ENCODE results near the gene COX6B2.

COX6B2 gene

DNA sequence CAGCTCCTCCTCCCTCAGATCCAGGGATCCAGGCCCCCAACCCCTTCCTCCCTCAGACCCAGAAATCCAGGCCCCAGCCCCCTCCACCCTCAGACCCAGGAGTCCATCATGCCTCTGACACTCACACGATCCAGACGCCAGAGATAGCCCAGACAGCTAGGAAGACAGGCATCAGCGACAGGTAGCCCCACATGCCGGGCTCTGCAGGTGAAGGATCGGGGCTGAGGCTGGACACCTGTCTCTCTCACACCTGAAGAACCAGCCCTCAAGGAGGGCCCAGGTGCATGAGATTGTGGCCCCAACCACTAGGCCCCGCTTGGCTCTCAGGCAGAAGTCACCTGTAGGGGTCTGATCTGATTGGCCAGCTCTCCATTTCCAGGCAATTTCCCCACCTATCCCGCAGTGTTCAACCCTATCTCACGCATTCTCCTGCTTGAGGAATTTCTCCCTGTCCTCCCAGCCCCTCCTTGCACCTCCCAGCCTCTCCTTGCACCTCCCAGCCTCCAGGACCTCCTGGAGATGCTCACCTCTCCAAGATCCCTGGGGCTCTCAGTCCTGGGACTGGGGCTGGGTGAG lies 33.6 kb downstream of the COX6B2 start:
- Mint-ChIP-seq H3K4me3 (no peak overlapping the region), H3K4me1 (peaks cover 9% of the 10 kb centered on the region), H3K9me3 (no peaks in the 10 kb centered on the region), H3K27ac (no peak overlapping the region), H3K36me3 (no peaks in the 10 kb centered on the region)
- ATAC-seq = no peak
- DNase-seq (ENCODE audit: low spot score in 2 of 2) = no peak

DNA sequence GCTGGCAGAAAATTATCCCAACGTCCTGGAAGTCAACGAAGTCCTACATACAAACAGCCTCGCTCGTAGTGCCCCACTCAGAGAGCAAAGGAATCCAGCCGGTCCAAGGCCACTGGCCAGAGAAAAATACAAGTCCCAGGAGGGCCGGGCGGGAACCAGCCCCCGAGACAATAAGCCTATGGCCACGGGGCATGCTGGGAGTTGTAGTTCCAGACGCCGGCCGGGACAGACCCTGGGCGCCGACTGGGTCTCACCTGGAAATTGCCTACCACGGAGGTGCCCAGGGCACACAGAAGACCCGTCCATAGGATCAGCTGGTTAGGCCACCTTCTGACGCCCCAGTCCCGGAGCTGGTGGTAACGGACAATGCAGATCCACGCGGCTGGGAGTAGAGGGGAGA lies 34.7 kb downstream of the COX6B2 start:
- peaks cover 9% of the 10 kb centered on the region for H3K4me1 Mint-ChIP-seq
- H3K27ac Mint-ChIP-seq = no peak overlapping the region
- ATAC-seq = no peak
- H3K9me3 Mint-ChIP-seq = no peaks in the 10 kb centered on the region
- H3K36me3 Mint-ChIP-seq = no peaks in the 10 kb centered on the region
- H3K4me3 Mint-ChIP-seq = no peak overlapping the region
- no peak for DNase-seq (ENCODE audit: low spot score in 2 of 2)

DNA sequence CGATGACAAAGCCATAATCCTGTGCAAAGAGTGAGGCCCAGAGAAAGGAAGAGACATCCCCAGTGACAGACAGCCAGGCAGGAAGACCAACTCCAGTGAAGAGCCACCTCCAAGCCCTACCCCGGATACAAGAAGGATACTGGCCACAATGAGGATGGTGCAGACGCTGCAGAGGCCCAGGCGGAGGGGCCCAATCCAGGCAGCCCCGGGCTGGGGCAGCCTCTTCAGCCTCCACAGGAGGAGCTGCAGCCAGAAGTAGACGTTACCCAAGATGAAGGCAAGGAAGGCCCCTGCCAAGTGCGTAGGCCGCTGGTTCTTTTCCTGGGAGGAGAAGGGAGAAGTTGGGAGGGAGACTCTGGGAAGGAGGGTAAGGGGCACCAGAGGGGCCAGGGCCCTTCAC lies 37.9 kb downstream of the COX6B2 start:
- no peaks in the 10 kb centered on the region for H3K9me3 Mint-ChIP-seq
- H3K4me3 Mint-ChIP-seq = no peak overlapping the region
- ATAC-seq = no peak
- peaks cover 5% of the 10 kb centered on the region for H3K36me3 Mint-ChIP-seq
- peaks cover 2% of the 10 kb centered on the region for H3K4me1 Mint-ChIP-seq
- DNase-seq (ENCODE audit: low spot score in 2 of 2) = no peak
- no peak overlapping the region for H3K27ac Mint-ChIP-seq

DNA sequence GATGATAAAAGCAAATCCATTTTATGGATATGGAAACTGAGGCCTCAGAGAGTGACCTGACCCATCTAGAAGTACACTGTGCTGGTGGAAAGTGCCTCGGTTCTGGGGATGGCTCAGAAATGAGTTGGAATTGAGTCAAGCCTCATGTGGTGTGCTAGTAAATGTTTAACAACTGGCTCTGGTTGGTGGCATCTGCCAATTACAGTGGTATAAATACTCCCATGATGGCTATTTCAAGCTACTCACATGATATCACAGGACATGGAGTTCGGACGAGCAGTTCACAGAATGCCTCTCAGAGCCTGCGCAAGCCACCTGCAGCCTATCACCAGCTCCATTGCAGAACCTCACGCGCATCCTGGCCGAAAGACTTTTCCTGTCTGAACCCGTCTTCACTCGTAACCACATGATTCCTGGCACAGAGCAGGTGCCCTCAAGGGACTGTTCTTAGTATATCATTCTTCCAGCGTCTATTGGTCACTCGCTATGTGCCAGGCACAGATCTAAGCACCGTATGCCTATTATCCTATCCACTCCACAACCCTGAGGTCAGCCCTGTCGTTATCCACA lies 38.5 kb downstream of the COX6B2 start:
- no peak overlapping the region for H3K27ac Mint-ChIP-seq
- ATAC-seq = no peak

DNA sequence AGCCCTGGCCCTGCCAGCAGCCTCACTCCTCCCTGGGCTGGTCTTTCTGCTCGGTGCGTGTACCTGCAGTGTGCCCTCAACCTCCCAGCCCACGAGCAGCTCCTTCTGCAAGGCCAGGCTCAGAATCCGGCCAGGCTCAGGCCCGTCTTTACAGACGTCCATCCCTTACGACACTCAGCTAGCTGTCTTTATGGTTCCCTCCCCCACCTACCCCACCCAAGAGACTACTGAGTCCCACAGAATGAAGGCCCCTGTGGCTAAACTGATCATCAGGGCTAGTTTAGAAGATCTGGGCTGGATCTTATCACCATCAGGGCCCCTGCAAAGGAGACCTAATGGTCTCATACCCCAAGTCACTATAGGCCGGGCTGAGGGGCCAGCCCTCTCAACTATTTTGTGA lies 40.1 kb downstream of the COX6B2 start:
- Mint-ChIP-seq H3K4me3 (no peak overlapping the region), H3K9me3 (no peaks in the 10 kb centered on the region), H3K36me3 (peaks cover 5% of the 10 kb centered on the region), H3K4me1 (no peaks in the 10 kb centered on the region), H3K27ac (peak overlapping the region; percentile 76)
- ATAC-seq (no peak), DNase-seq (ENCODE audit: low spot score in 2 of 2) (no peak)

More for the DNA sequence above, 38.5 kb downstream of the COX6B2 start:
- Mint-ChIP-seq H3K4me1 (no peaks in the 10 kb centered on the region), H3K36me3 (peaks cover 5% of the 10 kb centered on the region), H3K9me3 (no peaks in the 10 kb centered on the region), H3K4me3 (no peak overlapping the region)
- DNase-seq (ENCODE audit: low spot score in 2 of 2) = no peak

DNA sequence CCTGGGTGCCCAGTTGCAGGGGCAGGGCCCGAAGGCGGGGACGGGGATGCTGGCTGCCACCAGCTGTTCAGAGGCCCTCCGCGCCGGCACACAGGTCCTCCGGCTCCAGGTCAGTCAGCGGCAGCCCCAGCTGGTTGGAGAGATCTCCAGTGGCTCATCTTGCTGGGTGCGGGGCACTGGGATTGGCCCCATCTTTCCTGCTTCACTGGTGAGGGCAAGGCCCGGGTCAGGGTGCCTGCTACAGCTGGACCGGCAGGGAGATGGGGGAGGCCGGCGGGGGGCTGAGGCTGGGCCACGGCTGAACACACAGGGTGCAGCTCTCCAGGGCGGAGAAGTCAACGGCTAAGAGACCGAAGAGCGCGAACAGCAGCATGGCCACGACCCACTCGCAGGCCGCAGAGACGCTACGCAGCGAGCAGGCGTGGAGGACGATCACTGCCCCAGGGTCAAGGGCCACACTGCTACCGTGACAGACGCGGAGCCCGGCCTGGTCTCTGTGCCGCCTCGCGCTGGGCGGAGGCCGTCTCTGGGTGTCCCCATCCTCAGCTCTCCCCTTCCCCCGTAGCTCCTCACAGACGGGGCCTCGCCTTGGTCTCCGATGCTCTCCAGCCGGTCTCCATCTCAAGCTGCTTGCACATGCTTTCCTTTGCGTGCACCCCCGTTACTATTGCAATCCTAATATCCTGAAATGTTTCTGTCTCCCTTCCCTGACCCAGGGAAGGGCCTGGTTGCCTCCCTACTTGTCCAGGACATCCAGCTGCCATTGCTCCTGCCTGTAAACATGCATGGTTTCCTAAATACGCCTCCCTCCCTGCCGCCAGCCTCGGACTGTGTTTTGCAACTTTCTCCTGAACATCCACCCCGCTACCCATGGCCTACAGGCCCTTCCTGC lies 41.7 kb downstream of the COX6B2 start:
- ATAC-seq (peak; percentile 29), DNase-seq (ENCODE audit: low spot score in 2 of 2) (no peak)
- Mint-ChIP-seq H3K4me3 (no peak overlapping the region), H3K36me3 (peaks cover 9% of the 10 kb centered on the region), H3K9me3 (no peaks in the 10 kb centered on the region), H3K4me1 (no peaks in the 10 kb centered on the region), H3K27ac (no peak overlapping the region)

DNA sequence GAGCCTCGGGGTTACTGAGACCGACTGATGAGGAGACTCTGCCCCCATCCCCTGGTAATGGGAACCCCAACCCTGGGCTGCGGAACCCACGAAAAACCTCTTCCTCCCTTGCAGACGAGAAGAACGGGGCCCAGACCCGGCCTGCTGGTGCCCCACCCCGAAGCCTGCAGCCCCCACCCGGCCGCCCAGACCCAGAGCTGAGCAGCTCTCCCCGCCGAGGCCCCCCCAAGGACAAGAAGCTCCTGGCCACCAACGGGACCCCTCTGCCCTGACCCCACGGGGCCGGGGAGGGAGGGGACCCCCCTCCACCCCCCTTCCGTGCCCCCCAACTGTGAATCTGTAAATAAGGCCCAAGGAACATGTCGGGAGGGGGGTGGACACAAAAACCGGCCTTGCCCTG lies 42.7 kb downstream of the COX6B2 start:
- no peak for DNase-seq (ENCODE audit: low spot score in 2 of 2)
- Mint-ChIP-seq H3K9me3 (no peaks in the 10 kb centered on the region), H3K36me3 (peaks cover 15% of the 10 kb centered on the region), H3K27ac (no peak overlapping the region), H3K4me3 (no peak overlapping the region), H3K4me1 (no peaks in the 10 kb centered on the region)
- ATAC-seq = no peak

DNA sequence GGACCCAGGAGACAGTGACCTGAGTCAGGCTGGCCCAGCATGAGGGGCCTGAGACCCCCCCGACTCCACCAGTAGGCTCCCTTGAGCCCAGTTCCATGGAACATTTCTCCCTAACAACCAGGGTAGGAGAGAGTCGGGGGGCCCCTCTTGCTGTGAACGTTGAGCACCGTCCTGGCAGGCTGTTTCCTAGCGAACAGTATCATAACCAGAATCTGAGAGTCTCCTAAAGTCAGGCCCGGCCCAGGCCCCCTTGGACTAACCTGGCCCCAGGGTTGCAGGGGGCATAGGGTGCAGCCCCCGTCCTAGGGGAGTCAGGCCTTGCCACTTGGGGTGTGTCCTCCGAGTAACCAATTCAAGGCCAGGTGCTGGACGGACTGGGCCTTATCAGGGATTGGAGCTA lies 43.1 kb downstream of the COX6B2 start:
- ATAC-seq (no peak), DNase-seq (ENCODE audit: low spot score in 2 of 2) (no peak)

DNA sequence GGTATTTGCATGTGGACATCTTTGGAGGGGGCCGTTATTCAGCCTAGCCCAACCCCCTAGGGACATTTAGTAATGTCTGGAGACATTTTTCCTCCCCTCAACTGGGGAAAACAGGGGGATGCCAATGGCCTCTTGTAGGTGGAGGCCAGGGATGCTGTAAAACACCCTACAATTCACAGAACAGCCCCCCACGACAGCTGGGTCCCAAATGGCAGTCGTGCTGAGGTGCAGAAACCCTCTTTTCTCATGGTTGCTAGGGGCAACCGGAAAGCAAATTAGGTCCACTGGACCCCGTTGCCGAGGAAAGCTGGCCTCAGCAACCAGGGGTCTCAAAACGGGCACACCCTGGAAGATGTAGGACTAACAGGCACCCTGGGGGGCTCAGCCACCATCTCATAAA lies 44.0 kb downstream of the COX6B2 start:
- Mint-ChIP-seq H3K4me1 (no peaks in the 10 kb centered on the region), H3K9me3 (no peaks in the 10 kb centered on the region), H3K4me3 (no peak overlapping the region), H3K27ac (no peak overlapping the region), H3K36me3 (peaks cover 15% of the 10 kb centered on the region)
- DNase-seq (ENCODE audit: low spot score in 2 of 2) (no peak), ATAC-seq (no peak)

More for the DNA sequence above, 43.1 kb downstream of the COX6B2 start:
- no peaks in the 10 kb centered on the region for H3K9me3 Mint-ChIP-seq
- H3K36me3 Mint-ChIP-seq = peaks cover 15% of the 10 kb centered on the region
- H3K4me3 Mint-ChIP-seq = no peak overlapping the region
- no peaks in the 10 kb centered on the region for H3K4me1 Mint-ChIP-seq
- no peak overlapping the region for H3K27ac Mint-ChIP-seq

DNA sequence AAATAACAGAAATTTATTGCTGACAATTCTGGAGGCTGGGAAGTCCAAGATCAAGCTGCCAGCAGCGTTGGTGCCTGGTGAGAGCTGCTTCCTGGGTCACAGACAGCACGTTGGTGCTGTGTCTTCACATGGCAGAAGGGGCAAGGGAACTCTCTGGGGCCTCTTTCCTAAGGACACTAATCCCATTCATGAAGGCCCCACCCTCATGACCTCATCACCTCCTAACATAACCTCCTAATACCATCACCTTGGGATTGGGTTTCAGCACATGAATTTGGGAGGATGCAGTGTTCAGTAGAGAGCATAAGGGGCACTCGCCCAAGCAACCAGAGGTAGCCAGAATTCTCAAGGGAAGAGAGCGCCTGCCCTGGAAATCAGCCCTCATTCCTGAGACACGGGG lies 45.1 kb downstream of the COX6B2 start:
- no peaks in the 10 kb centered on the region for H3K4me1 Mint-ChIP-seq
- no peak overlapping the region for H3K4me3 Mint-ChIP-seq
- ATAC-seq = no peak
- H3K27ac Mint-ChIP-seq = no peak overlapping the region
- DNase-seq (ENCODE audit: low spot score in 2 of 2) = no peak
- peaks cover 14% of the 10 kb centered on the region for H3K36me3 Mint-ChIP-seq
- no peaks in the 10 kb centered on the region for H3K9me3 Mint-ChIP-seq

DNA sequence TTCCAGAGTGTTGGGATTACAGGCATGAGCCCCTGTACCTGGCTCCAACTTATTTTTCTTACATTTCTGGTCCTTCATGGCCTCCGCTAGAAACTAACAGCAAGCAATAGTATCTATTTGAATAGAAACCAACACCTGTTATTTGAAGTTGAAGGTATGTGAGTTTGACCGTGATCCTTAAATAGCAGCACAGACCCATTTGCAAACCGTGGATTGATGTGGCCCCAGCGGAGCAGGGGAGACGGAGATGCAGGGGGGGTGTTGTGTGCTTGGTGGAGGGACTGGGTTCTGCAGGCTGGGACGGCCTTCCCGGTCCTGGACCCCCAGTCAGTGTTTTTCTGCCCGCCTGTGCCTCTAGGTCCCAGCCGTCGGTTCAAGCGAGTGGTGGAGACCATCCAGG lies 46.2 kb downstream of the COX6B2 start:
- ATAC-seq = no peak
- Mint-ChIP-seq H3K4me3 (no peak overlapping the region), H3K27ac (no peak overlapping the region), H3K9me3 (no peaks in the 10 kb centered on the region), H3K36me3 (peaks cover 10% of the 10 kb centered on the region), H3K4me1 (no peaks in the 10 kb centered on the region)
- DNase-seq (ENCODE audit: low spot score in 2 of 2) = no peak

DNA sequence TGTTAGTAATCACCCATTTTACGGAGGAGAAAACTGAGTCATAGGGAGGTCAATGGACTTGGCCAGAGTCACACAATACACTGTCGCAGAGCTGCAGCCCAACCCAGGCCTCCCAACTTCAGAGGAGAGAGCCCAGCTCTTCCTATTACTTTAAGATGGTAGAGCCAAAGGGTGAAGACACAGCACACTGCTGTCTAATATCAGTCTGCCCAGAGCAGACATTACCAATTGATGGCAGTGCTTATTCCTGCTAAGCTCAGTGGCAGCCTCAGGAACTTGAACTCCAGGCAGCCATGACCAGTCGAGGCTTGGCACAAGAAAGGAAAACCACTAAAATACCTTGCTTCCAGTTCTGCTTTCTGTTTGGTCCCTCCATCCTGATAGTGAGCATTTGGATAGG lies 47.8 kb downstream of the COX6B2 start:
- peaks cover 5% of the 10 kb centered on the region for H3K4me1 Mint-ChIP-seq
- DNase-seq (ENCODE audit: low spot score in 2 of 2) = no peak
- H3K9me3 Mint-ChIP-seq = no peaks in the 10 kb centered on the region
- no peak for ATAC-seq
- peaks cover 14% of the 10 kb centered on the region for H3K36me3 Mint-ChIP-seq
- no peak overlapping the region for H3K4me3 Mint-ChIP-seq
- no peak overlapping the region for H3K27ac Mint-ChIP-seq

DNA sequence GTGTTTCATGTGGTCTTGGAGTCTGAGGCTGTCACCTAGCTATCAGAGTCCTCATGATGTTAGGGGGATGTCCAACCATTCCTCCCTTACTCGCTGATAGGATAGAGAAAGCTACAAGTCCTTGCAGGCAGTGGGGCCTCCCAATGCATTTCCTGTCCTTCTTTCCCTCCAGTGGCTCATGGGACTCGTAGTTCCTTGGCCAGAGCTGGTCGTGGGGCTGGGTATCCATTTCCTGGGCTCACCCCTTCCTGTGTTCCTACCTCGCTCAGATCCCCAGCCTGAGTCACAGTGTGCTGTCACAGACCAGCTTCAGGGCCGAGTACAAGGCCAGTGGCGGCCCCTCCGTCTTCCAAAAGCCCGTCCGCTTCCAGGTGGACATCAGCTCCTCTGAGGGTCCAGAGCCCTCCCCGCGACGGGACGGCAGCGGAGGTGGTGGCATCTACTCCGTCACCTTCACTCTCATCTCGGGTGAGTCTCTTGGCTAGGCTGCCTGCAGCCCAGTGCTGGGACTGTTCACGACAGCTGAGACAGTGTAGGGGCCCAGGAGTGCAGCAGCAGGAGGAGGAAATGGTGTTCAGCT lies 48.4 kb downstream of the COX6B2 start:
- DNase-seq (ENCODE audit: low spot score in 2 of 2) (no peak), ATAC-seq (no peak)
- H3K4me1 Mint-ChIP-seq = peaks cover 11% of the 10 kb centered on the region
- H3K27ac Mint-ChIP-seq = no peak overlapping the region
- H3K4me3 Mint-ChIP-seq = no peak overlapping the region
- no peaks in the 10 kb centered on the region for H3K9me3 Mint-ChIP-seq
- H3K36me3 Mint-ChIP-seq = peaks cover 18% of the 10 kb centered on the region

DNA sequence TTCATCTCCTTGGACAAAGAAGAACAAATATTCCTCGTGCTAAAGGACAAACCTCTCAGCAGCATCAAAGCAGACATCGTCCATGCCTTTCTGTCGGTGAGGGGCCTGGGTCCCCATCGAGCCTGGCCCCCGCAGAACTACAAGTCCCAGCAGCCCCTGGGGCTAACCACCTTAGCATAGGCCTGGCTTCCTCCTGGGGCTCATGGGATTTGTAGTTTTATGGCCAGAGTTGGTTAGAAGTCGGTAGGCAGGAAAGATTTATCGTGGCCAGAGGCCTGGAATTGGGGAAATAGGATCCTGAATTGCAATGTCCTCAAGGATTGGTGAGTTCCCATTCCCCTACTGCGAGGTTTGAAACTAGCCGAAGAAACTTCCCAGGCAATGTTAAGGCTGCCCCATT lies 49.0 kb downstream of the COX6B2 start:
- ATAC-seq = peak; percentile 67
- Mint-ChIP-seq H3K4me1 (peaks cover 11% of the 10 kb centered on the region), H3K36me3 (peaks cover 18% of the 10 kb centered on the region), H3K27ac (no peak overlapping the region), H3K9me3 (no peaks in the 10 kb centered on the region), H3K4me3 (no peak overlapping the region)
- peak; percentile 24 to 63 for DNase-seq (ENCODE audit: low spot score in 2 of 2)

DNA sequence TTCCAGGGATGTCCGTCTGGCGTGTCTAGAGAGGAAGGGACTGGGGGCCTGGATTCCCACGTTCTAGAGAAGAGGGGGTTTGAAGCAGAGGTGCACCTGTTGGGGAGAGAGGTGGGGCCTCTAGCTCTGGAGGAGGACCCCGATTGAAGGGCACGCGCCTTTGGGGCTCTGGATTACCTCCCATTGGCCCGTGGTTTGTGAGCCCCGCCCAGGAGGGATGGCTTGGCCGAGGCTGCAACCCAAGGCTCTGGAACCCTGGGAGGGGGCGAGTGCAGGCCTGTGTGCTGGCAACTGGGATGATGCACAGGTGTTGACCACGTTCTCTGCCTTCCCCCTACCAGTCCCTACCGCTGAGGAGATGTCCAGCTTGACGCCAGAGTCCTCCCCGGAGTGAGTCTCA lies 49.5 kb downstream of the COX6B2 start:
- no peaks in the 10 kb centered on the region for H3K9me3 Mint-ChIP-seq
- DNase-seq (ENCODE audit: low spot score in 2 of 2) = no peak
- peaks cover 18% of the 10 kb centered on the region for H3K36me3 Mint-ChIP-seq
- no peak overlapping the region for H3K27ac Mint-ChIP-seq
- ATAC-seq = no peak
- H3K4me3 Mint-ChIP-seq = no peak overlapping the region
- H3K4me1 Mint-ChIP-seq = peaks cover 13% of the 10 kb centered on the region
